Esophagus squamous epithelium (tissue), 4 donors: ENCODE measurements around the gene SCAPER.

Source experiments
- CTCF ChIP-seq, 6 experiments: fragments of 450-650 bp in 4 of 6; fragments of 200-600 bp in 2 of 6; sonication (generic) in 2 of 6; IDR thresholded peaks; one replicate each; pipeline ENCODE4 v1.5.1; 2016 to 2019; ENCODE audit warnings: antibody characterized with exemption in 6 of 6, mild to moderate bottlenecking in 4 of 6, moderate library complexity in 4 of 6
- POLR2A ChIP-seq, 4 donors: fragments of 450-650 bp; IDR thresholded peaks; one replicate each; pipeline ENCODE4 v1.6.1; 2017; ENCODE audit warnings: antibody characterized with exemption in 4 of 4, mild to moderate bottlenecking in 4 of 4, moderate library complexity in 3 of 4

- TF ChIP-seq POLR2A (IDR thresholded peaks at IDR 0.05) (no peak), CTCF (IDR thresholded peaks at IDR 0.05) (no peak)
Measured at GRCh38 chr15:76432604-76433003, 472.5 kb downstream of the SCAPER start.
